Fibroblast of the aortic adventitia (primary cell): ENCODE measurements around the gene SESN3. TPM values are rescaled to one million over a fixed set of nuclear protein-coding genes. Genes with fewer than 3 reads are reported as not detected.
A peak's percentile ranks its signal among the peaks of the same experiment; 100 is the strongest.
"Not testable (repeated sequence)": the region's sequence is repeated elsewhere in the genome, so short reads cannot be mapped to it uniquely, and the experiment has no call there.

Experiments used
- DNase-seq: peaks from one replicate; pipeline ENCODE4 v3.0.0-alpha.2; 2010; ENCODE audit warnings: low read depth
- H3K4me3 ChIP-seq: 2 replicates; pipeline ENCODE4 v1.5.1; 2011; ENCODE audit warnings: low read depth, mild to moderate bottlenecking, control low read depth, low read length, moderate library complexity
- total RNA-seq: library from RNA; depleted of rRNA; stranded (reverse); fragments of >200 nt; gene quantifications from 2 replicates; pipeline ENCODE4 v1.2.3, GENCODE V29; 2012; ENCODE audit warnings: low replicate concordance
- TF ChIP-seq, protein P1 (sequence below): IDR thresholded peaks from 2 replicates; pipeline ENCODE4 v1.5.1; 2011; ENCODE audit warnings: mild to moderate bottlenecking, low read length, control low read depth, inconsistent platforms; ENCODE audit not compliant: insufficient read depth

SESN3 gene
- total RNA-seq, 1 donor: 74.2 TPM

DNA sequence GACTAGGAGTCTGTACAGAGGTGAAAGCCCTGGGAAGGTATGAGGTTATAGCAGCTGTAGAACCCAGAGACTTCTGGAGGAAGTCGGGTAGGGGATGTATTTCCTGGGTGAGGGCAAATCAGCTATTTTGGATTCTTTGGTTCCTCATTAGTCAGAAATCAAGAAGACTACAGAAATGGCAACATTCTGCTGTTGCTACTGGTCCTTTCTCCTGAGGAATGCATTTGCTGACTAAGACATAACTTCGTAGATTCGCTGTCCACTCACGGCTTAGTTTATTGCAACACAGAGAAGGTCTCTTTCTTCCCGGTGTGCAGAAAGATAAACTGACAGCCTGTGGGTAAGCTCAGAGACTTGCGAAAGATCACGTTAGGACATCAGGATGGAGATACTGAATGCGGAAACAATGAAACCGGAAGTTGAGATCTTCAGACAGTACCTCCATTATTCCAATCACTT lies 25.3 kb upstream of the SESN3 start:
- TF ChIP-seq, protein P1, sequence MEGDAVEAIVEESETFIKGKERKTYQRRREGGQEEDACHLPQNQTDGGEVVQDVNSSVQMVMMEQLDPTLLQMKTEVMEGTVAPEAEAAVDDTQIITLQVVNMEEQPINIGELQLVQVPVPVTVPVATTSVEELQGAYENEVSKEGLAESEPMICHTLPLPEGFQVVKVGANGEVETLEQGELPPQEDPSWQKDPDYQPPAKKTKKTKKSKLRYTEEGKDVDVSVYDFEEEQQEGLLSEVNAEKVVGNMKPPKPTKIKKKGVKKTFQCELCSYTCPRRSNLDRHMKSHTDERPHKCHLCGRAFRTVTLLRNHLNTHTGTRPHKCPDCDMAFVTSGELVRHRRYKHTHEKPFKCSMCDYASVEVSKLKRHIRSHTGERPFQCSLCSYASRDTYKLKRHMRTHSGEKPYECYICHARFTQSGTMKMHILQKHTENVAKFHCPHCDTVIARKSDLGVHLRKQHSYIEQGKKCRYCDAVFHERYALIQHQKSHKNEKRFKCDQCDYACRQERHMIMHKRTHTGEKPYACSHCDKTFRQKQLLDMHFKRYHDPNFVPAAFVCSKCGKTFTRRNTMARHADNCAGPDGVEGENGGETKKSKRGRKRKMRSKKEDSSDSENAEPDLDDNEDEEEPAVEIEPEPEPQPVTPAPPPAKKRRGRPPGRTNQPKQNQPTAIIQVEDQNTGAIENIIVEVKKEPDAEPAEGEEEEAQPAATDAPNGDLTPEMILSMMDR: no peak
- DNase-seq: peak; percentile 26
- H3K4me3 ChIP-seq: no peak overlapping the region

DNA sequence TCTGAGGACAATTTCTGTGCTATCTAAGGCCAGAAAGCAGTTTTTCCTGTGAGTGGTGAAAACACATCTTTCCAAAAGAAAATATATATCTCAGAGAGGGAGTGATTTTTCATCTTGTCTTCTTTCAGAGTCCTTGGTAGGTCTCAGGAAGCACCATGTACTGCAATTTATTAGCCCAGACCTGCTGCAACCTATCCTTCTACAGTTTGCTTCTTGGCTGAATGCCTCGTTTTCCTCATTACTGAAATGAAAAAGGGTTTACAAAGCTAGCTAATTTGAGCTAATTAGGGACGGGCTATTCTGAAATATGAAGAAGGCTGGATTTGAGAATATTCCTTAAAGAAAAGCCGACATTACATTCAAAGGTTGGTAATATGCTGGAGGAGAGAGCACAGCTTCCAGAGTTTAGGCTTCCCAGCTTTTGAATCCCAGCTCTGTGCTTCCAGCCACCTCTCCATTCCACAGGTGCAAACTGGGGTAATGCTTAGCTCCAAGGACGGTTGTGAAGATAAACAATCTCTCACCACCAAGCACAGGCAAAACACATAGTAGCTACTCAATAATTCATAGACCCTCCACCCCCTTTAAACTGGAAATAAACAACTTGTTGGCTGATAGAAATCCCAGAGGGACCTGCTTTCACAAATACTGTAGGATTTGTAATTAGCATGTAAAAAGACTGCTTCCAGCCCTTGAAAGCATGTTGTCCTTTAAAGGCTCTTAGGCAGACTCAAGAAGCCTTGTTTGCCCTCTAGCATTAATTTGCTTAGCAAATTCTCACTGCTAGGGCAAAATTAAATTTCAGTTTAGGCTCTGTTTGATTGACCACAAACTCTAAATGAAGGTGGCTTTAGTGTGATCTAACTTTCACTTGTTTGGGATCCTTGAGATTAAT lies 24.5 kb upstream of the SESN3 start:
- TF ChIP-seq, protein P1: no peak
- no peak for DNase-seq

DNA sequence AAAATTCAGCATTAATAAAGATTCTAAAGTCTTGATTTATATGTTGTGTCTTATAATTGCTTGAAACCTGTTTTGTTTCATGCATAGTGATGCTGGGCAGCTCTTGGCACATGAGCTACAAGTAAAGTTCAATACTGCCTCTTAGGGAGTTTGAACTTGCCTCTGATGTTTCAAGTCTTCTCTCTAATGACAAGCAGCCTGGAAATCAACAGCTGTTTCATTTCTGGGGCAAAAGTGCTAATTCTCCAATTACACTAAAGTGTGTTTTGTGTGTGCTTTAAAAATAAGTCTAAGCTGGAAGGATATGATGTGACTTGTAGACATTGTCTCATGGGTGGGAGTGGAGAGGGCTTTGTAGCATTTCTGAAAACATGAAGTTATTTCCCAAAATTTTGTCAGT lies 23.7 kb upstream of the SESN3 start:
- TF ChIP-seq, protein P1: no peak
- no peak overlapping the region for H3K4me3 ChIP-seq
- DNase-seq: no peak

More for the DNA sequence above, 24.5 kb upstream of the SESN3 start:
- no peak overlapping the region for H3K4me3 ChIP-seq

DNA sequence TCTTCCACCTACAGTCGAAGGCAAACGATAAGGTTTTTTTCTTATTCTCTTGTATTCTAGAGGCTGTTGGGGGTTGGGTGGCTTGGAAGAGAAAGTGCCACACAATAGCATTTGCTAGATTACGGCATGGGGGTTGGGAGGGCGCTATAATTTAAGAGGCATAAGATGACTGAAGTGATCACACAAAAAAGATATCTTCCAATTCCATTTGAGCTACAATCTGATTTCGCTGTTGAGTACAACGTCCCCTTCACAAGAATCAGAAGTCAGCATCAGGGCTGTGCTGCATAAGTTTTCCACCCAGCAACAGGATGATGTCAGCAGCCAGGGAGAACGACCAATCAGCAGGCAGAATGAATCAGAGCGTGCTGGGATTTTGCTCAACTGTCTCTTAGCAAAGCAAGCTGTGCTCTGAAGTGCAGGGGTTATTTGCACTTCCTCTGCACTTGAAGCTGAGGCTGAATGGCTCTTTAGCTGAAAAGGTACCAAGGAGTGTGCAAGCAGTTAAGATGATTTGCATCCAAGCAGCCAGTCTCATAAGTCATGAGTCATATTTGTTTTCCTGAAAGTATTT lies 23.2 kb upstream of the SESN3 start:
- TF ChIP-seq, protein P1: no peak
- H3K4me3 ChIP-seq: peak overlapping the region; percentile 19

DNA sequence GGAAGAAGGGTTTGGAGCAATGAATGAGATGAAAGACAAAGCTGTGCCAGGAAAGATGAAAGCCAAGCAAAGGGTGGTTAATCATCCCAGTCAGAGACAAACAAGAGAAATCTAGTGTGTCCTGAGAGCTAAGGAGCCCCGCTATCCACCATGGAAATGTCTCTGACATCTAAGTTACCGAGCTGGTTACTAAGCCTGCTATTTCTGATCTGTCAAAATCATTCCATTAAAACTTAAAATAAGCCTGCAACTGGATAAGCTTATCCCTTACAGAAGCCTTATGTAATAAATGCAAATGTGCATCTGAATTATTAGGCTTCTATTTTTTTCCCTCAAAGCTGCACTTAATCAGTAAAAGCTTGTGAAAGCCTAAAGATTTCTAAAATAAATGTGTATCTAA lies 22.1 kb upstream of the SESN3 start:
- no peak for DNase-seq
- H3K4me3 ChIP-seq: no peak overlapping the region
- TF ChIP-seq, protein P1: no peak

More for the DNA sequence above, 23.2 kb upstream of the SESN3 start:
- peak; percentile 92 for DNase-seq

DNA sequence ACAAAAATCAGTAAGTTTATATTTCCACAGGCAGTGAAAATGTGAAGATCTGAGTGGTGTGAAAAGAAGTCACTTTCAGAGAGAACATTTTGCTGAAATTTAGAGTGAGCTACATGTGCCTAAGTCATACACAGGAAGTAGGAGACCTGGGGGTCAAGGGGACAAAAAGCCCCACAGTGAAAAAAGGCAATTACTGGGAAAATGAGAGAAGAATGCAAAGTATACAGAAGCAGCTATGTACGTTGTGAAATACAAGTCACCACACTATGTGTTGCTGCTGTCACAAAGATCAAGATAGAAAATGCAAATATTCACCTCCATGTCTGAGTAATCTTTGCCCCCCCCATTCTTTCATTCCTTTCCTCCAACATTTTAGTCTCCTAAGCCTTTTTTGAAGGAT lies 21.6 kb upstream of the SESN3 start:
- no peak overlapping the region for H3K4me3 ChIP-seq
- no peak for DNase-seq
- TF ChIP-seq, protein P1: no peak

DNA sequence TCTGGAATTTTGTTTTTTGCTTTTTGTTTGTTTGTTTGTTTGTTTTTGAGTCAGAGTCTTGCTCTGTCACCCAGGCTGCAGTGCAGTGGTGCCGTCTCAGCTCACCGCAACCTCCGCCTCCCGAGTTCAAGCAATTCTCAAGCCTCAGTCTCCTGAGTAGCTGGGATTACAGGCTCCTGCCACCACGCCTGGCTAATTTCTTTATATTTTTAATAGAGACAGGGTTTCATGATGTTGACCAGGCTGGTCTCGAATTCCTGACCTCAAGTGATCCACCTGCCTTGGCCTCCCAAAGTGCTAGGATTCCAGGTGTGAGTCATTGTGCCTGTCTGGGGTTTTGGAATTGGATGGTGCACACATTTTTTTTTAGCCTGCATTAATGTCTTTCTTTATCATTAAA lies 20.9 kb upstream of the SESN3 start:
- H3K4me3 ChIP-seq, DNase-seq: not testable (repeated sequence)
